GM10248 (cell line): ENCODE results near the gene HNRNPH1.

Source experiments
- CTCF ChIA-PET: fragments of 300-600 bp; sonication (Branson Sonifier 250); formaldehyde crosslinking; extraction: SDS; loops from one replicate; lab custom pipeline; 2021; ENCODE audit warnings: antibody characterized with exemption; lab: Yijun Ruan, JAX
- POLR2A ChIA-PET: fragments of 350-650 bp; sonication (Branson Sonifier 250); formaldehyde crosslinking; extraction: SDS; loops from one replicate; lab custom pipeline; 2020; ENCODE audit warnings: antibody characterized with exemption; lab: Yijun Ruan, JAX
- DNase-seq: peaks from one replicate; pipeline ENCODE4 v3.0.0; 2012; ENCODE audit errors: extremely low spot score
- TF ChIP-seq, protein P1 (sequence below): IDR thresholded peaks from 2 replicates; pipeline ENCODE4 v1.5.1; 2012; ENCODE audit warnings: mild to moderate bottlenecking, low read depth; ENCODE audit errors: extremely low read depth, missing control alignments, control extremely low read depth

Gene HNRNPH1

GRCh38 chr5:179603308-179603707, 20.2 kb downstream of the HNRNPH1 start:
- no peak for DNase-seq
- POLR2A ChIA-PET, result interaction anchor here (1.4 to 1.7 kb wide), 2 partner anchors 20 kb away, joined by 5 to 7 read pairs; partner anchors contain the start of gene HNRNPH1
- TF ChIP-seq, protein P1, sequence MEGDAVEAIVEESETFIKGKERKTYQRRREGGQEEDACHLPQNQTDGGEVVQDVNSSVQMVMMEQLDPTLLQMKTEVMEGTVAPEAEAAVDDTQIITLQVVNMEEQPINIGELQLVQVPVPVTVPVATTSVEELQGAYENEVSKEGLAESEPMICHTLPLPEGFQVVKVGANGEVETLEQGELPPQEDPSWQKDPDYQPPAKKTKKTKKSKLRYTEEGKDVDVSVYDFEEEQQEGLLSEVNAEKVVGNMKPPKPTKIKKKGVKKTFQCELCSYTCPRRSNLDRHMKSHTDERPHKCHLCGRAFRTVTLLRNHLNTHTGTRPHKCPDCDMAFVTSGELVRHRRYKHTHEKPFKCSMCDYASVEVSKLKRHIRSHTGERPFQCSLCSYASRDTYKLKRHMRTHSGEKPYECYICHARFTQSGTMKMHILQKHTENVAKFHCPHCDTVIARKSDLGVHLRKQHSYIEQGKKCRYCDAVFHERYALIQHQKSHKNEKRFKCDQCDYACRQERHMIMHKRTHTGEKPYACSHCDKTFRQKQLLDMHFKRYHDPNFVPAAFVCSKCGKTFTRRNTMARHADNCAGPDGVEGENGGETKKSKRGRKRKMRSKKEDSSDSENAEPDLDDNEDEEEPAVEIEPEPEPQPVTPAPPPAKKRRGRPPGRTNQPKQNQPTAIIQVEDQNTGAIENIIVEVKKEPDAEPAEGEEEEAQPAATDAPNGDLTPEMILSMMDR, result no peak
- CTCF ChIA-PET, result no interaction called here

DNA sequence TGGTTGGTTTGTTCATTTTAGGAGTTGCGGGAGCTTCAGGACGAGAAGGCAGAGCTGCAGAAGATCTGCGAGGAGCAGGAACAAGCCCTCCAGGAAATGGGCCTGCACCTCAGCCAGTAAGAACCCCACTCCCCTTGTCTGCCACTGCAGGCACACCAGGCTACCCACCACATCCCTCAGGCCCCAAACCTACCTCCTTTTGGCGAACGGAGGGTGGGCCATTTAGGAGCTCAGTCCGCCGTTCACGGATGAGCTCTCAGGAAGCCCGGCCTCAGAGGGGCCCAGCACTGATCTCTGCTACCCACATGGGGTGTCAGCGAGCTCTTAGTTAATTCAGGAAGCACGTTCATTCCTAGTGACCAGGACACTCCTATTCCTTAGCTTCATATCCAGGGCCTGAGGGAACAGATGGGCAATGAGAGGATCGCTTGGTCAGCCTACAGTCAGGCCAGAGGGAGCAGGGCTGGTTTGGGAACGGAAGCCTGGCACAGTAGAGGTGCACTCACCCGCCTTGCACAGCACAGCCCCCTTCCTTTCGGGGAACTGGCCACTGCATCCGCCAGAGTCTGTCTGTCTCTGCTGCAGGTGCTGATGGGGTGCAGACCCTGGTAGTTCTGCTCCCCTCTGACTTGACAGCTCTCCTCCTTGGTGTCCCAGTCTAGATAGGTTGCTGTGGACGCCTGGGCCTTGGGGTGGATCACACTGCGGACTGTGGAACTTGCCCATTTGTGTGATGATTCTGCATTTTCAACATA, 21.4 kb downstream of the HNRNPH1 start:
- TF ChIP-seq, protein P1, result no peak
- POLR2A ChIA-PET, result interaction anchor here (0.8 to 1.7 kb wide), 3 partner anchors 11 to 21 kb away, joined by 6 to 7 read pairs (median 6); partner anchors contain the start of gene HNRNPH1
- DNase-seq, result no peak
- CTCF ChIA-PET, result interaction anchor here (1.1 to 1.3 kb wide), 2 partner anchors 10 to 15 kb away, joined by 4 to 7 read pairs; no protein-coding TSS in a partner anchor

DNA sequence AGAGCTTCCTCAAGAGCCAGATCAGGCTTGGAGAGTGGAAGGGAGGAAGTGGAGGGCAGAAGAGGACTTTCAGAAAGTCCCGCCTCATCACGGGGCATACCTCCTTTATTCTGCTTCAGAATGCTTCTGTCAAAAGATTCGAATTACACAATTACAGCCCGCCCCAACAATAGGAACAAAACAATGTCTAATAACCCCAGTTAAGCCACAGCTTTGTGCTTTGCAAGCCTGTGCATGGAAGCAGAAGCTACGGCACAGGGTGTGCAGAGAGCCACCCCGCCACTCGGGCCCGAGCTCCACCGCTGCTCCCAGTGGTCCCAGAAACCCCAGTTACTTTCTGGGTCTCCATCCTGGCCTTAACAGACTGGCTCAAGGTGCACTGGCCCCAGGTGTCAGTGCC, 23.5 kb downstream of the HNRNPH1 start:
- no peak for DNase-seq
- TF ChIP-seq, protein P1, result no peak
- ChIA-PET CTCF (interaction anchor here (0.8 kb wide), 1 partner anchor 18 kb away, joined by 3 read pairs; no protein-coding TSS in a partner anchor), POLR2A (no interaction called here)

DNA sequence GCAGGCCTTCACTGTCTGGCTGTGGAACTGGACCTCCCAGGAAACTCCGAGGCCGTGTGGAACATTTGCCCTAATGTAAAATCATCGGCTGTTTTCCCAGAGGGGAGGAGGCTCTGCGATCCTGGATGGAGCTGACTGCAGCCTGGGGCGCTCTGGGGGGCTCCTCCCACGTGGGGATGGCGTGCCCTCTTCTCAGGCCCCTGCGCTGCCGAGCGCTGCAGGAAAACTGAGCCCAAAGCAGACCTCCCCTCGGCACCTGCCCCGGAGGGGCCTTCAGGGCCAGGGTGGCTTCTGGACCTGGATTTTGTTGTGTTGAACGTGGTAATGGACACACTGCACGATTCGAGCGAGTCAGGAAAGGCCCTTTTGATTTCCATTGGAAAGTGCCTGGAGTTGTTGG, 23.9 kb downstream of the HNRNPH1 start:
- ChIA-PET CTCF (interaction anchor here (0.8 kb wide), 1 partner anchor 18 kb away, joined by 3 read pairs; no protein-coding TSS in a partner anchor), POLR2A (interaction anchor here (0.6 kb wide), 1 partner anchor 14 kb away, joined by 3 read pairs; no protein-coding TSS in a partner anchor)
- no peak for DNase-seq
- TF ChIP-seq, protein P1, result no peak

DNA sequence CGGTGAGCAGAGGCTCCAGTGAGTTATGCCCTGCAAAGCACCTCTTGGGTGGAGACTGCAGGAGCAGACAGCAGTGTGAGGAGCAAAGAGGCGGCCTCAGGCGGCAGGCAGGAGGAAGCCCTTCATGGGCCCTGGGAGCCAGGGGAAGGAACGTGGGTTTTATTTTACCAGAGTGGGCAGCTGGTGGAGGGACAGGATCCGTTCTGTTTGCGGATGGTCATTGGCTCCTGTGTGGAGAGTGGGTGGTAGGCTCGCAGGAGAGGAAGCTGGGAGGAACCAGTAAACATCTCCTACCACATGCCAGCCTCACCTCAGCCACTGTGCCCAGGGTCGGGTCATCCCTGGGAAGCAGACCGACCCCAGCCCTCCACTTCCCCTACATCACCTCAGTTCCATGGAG, 24.4 kb downstream of the HNRNPH1 start:
- TF ChIP-seq, protein P1, result no peak
- CTCF ChIA-PET, result no interaction called here
- POLR2A ChIA-PET, result interaction anchor here (0.6 kb wide), 1 partner anchor 14 kb away, joined by 3 read pairs; no protein-coding TSS in a partner anchor
- DNase-seq, result no peak

- CTCF ChIA-PET, result interaction anchor here (1.2 to 1.9 kb wide), 2 partner anchors 10 to 205 kb away, joined by 3 to 10 read pairs; no protein-coding TSS in a partner anchor
- POLR2A ChIA-PET, result no interaction called here
- TF ChIP-seq, protein P1, result no peak
- no peak for DNase-seq
Measured at GRCh38 chr5:179596421-179596820, 27.1 kb downstream of the HNRNPH1 start.
